22Rv1 (cell line): ENCODE measurements around the gene LTBP1.

ENCODE experiments used
- CTCF ChIP-seq: fragments of 450-650 bp; IDR thresholded peaks from 2 replicates; pipeline ENCODE4 v1.5.1; 2017; ENCODE audit warnings: mild to moderate bottlenecking
- ZFX ChIP-seq: fragments of 450-650 bp; IDR thresholded peaks from 2 replicates; pipeline ENCODE4 v1.6.1; 2017; ENCODE audit warnings: antibody characterized with exemption, borderline replicate concordance

DNA sequence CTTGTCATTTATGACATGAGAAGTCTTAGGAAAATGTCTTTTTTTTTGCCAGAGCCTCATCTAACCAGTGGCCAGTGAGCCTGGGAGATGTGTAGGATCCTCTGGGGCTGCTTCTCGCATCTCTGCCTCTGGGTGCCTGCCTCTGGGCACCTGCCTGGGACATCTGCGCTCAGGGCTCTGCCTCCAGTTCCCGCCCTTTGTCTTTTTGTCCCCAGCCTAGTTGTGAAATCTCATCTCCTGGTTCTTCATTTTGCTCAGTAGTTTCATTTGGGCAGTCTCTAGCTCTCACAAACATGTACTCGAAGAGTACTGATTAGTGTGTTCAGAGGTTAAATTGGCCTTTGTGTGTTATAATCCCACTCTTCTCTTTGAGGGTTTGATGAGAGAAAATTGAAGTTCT lies 92.0 kb downstream of the LTBP1 start:
- TF ChIP-seq CTCF (no peak), ZFX (no peak)
